ENCODE data around the gene NADK2.

DNA sequence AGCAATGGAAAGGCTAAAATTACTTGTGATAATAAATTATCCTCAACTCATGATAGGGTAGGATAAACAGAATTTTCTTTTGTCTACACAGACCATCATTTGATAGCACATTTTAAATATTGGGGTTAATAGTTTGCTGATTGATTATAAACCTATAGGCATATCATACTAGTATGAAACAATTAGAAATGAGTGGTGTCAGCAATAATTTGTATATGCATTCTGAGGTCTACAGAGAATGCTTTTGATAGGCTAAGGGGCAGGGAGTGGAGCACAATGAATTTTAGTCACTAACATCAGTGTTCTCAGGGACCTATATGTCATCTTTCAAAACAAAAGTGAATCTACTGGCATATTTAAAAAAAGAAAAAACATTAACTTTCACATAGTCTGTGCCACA is 27.8 kb upstream of the NADK2 start:
- TF ChIP-seq EZH2phosphoT487 (IDR thresholded peaks at IDR 0.05; ENCODE audit: insufficient read depth, low read depth): no peak
- TF ChIP-seq EZH2 (IDR thresholded peaks at IDR 0.05; ENCODE audit: insufficient read depth, poor library complexity, severe bottlenecking): no peak

All from GM23248 (cell line).